Stomach (tissue), 4 donors: ENCODE data around the gene OR8B12.

Experiments
- EP300 ChIP-seq: sonication (generic); formaldehyde crosslinking; IDR thresholded peaks from one replicate; pipeline ENCODE4 v1.6.1; 2017; ENCODE audit warnings: antibody characterized with exemption
- POLR2A ChIP-seq, 4 donors: fragments of 450-650 bp; IDR thresholded peaks; one replicate each; pipeline ENCODE4 v1.6.1; 2016; ENCODE audit warnings: antibody characterized with exemption in 4 of 4, control low read depth in 2 of 4, mild to moderate bottlenecking in 1 of 4, moderate library complexity in 1 of 4
- POLR2AphosphoS5 ChIP-seq, 3 donors: sonication (generic); formaldehyde crosslinking; IDR thresholded peaks; one replicate each; pipeline ENCODE4 v1.6.1; 2016; ENCODE audit warnings: antibody characterized with exemption in 3 of 3
- TF ChIP-seq, protein P1 (sequence below), 7 experiments: fragments of 450-650 bp in 4 of 7; fragments of 200-600 bp in 3 of 7; sonication (generic) in 3 of 7; IDR thresholded peaks; one replicate each; pipeline ENCODE4 v1.5.1; 2016 to 2019; ENCODE audit warnings: antibody characterized with exemption in 7 of 7, control low read depth in 2 of 7, mild to moderate bottlenecking in 1 of 7

DNA sequence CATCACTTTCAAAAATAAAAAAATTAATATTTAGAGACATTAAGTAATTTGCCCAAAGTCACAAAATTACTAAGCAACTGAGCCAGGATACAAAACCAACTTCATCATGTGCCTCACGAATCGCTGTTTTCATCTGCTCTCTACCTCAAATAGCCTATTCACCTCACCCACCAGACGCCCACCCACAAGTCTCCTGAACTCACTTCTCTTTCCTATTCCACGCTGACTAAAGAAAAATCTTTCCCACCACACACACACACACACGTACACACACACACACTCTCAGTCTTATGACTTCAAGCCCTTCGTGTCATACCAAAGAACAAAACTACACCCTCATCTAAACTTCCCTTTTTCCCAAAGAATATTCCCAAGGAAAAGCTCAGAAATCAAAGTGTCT, 2.2 kb downstream of the OR8B12 start:
- TF ChIP-seq, protein P1, sequence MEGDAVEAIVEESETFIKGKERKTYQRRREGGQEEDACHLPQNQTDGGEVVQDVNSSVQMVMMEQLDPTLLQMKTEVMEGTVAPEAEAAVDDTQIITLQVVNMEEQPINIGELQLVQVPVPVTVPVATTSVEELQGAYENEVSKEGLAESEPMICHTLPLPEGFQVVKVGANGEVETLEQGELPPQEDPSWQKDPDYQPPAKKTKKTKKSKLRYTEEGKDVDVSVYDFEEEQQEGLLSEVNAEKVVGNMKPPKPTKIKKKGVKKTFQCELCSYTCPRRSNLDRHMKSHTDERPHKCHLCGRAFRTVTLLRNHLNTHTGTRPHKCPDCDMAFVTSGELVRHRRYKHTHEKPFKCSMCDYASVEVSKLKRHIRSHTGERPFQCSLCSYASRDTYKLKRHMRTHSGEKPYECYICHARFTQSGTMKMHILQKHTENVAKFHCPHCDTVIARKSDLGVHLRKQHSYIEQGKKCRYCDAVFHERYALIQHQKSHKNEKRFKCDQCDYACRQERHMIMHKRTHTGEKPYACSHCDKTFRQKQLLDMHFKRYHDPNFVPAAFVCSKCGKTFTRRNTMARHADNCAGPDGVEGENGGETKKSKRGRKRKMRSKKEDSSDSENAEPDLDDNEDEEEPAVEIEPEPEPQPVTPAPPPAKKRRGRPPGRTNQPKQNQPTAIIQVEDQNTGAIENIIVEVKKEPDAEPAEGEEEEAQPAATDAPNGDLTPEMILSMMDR (IDR thresholded peaks at IDR 0.05), result no peak
- TF ChIP-seq POLR2A (IDR thresholded peaks at IDR 0.05) (no peak), EP300 (no peak), POLR2AphosphoS5 (IDR thresholded peaks at IDR 0.05) (no peak)
